ENCODE results near the gene CACNA1G. TPM values are rescaled to one million over a fixed set of nuclear protein-coding genes. Genes with fewer than 3 reads are reported as not detected.

Gene CACNA1G
- total RNA-seq, 1 donor: under 0.01 TPM

DNA sequence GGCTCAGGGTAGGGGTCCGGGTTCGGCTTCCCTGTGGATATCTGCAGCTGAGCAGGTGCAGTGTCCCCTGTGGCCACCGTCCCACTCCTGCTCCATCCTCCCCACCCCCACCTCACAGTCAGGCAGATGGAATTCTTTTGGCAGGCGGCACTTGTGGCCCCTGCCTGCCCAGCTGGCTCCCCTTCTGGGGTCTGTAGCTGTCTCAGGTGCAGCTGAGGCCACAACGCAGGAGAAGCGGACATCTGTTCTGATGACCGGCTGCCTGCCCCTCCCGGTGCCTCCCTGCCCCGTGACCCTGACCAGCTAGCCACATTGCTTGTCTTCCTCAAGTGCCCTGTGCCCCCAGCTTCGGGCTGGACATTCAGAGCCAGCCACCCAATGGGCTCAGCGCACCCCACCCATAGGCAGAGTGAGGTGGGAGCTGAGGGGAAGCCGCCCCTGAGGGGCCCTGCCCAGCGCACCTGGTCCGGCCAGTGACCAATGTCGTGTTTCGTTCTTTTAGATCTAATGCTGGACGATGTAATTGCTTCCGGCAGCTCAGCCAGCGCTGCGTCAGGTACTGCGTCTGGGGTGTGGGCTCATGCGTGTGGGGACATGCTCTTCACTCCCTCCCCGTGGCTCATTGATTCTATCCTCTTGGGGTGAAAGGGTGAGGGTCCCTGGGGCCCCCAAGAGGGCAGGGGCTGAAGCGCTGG, 49.0 kb downstream of the CACNA1G start:
- Histone ChIP-seq H2AFZ (ENCODE audit: low read length) (no peak overlapping the region), H3K4me1 (ENCODE audit: insufficient read depth, low read length) (no peaks in the 10 kb centered on the region), H3K79me2 (ENCODE audit: insufficient read depth, low read length) (no peaks in the 10 kb centered on the region), H3K27me3 (ENCODE audit: insufficient read depth, low read length) (peaks cover 13% of the 10 kb centered on the region), H4K20me1 (ENCODE audit: insufficient read depth, low read length) (no peaks in the 10 kb centered on the region), H3K9me3 (ENCODE audit: low read depth, low read length) (no peaks in the 10 kb centered on the region), H3K4me2 (ENCODE audit: insufficient read depth, low read length) (no peak overlapping the region), H3K4me3 (ENCODE audit: insufficient read depth, low read length) (no peak overlapping the region), H3K36me3 (ENCODE audit: insufficient read depth, low read length) (no peaks in the 10 kb centered on the region), H3K27ac (ENCODE audit: low read depth, low read length) (no peak overlapping the region)
- no peak for DNase-seq (ENCODE audit: insufficient read length, low spot score, missing footprints)
- TF ChIP-seq, protein P1, sequence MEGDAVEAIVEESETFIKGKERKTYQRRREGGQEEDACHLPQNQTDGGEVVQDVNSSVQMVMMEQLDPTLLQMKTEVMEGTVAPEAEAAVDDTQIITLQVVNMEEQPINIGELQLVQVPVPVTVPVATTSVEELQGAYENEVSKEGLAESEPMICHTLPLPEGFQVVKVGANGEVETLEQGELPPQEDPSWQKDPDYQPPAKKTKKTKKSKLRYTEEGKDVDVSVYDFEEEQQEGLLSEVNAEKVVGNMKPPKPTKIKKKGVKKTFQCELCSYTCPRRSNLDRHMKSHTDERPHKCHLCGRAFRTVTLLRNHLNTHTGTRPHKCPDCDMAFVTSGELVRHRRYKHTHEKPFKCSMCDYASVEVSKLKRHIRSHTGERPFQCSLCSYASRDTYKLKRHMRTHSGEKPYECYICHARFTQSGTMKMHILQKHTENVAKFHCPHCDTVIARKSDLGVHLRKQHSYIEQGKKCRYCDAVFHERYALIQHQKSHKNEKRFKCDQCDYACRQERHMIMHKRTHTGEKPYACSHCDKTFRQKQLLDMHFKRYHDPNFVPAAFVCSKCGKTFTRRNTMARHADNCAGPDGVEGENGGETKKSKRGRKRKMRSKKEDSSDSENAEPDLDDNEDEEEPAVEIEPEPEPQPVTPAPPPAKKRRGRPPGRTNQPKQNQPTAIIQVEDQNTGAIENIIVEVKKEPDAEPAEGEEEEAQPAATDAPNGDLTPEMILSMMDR (IDR thresholded peaks at IDR 0.05; ENCODE audit: extremely low read depth, low read depth, low read length): no peak

DNA sequence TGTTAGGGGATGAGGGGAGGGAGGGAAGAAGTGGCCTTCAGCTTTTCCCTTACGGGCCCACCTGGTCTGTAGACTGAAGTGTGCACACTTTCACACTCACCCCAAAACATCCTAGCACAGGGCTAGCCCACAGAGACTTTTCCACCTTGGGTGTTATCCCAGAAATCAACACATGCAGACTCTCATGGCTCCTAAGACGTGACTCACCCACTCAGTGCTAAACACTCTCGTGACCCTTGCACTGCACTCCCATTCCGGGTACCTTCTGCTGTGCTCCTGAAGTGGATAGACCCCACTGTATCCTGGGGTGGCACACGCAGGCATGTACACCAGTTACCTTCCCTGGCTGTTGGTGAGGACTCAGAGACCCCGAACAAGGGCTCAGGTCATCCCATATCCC, 51.1 kb downstream of the CACNA1G start:
- H3K36me3 ChIP-seq (ENCODE audit: insufficient read depth, low read length): no peaks in the 10 kb centered on the region
- no peak overlapping the region for H3K4me2 ChIP-seq (ENCODE audit: insufficient read depth, low read length)
- TF ChIP-seq, protein P1 (IDR thresholded peaks at IDR 0.05; ENCODE audit: extremely low read depth, low read depth, low read length): no peak
- no peaks in the 10 kb centered on the region for H4K20me1 ChIP-seq (ENCODE audit: insufficient read depth, low read length)
- H2AFZ ChIP-seq (ENCODE audit: low read length): no peak overlapping the region
- no peaks in the 10 kb centered on the region for H3K4me1 ChIP-seq (ENCODE audit: insufficient read depth, low read length)
- no peak overlapping the region for H3K4me3 ChIP-seq (ENCODE audit: insufficient read depth, low read length)
- H3K27me3 ChIP-seq (ENCODE audit: insufficient read depth, low read length): peaks cover 11% of the 10 kb centered on the region
- H3K79me2 ChIP-seq (ENCODE audit: insufficient read depth, low read length): no peaks in the 10 kb centered on the region
- H3K27ac ChIP-seq (ENCODE audit: low read depth, low read length): no peak overlapping the region
- H3K9me3 ChIP-seq (ENCODE audit: low read depth, low read length): no peaks in the 10 kb centered on the region
- no peak for DNase-seq (ENCODE audit: insufficient read length, low spot score, missing footprints)

DNA sequence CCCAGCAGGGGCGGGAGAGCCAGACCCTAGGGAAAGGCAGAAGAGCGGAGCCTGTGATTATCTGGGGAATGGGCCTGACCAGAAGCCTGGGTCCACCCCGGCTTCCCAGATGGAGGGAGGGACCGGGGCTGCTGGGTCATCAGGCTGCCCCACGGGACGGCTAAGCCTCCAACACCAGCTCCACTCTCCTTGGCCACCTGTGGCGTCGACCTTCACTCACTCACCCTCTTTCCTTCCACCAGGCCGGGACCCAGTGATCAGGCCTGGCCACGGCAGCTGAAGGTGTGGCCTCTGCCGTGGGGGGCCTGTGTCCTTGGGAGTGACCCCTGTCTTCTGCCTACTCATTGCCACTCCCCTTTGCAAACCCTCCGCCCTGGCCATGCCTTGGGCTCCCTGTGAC, 51.8 kb downstream of the CACNA1G start:
- peaks cover 9% of the 10 kb centered on the region for H3K27me3 ChIP-seq (ENCODE audit: insufficient read depth, low read length)
- TF ChIP-seq, protein P1 (IDR thresholded peaks at IDR 0.05; ENCODE audit: extremely low read depth, low read depth, low read length): no peak
- no peak overlapping the region for H3K4me2 ChIP-seq (ENCODE audit: insufficient read depth, low read length)
- no peak overlapping the region for H2AFZ ChIP-seq (ENCODE audit: low read length)
- H3K4me1 ChIP-seq (ENCODE audit: insufficient read depth, low read length): no peaks in the 10 kb centered on the region
- no peaks in the 10 kb centered on the region for H3K9me3 ChIP-seq (ENCODE audit: low read depth, low read length)
- no peaks in the 10 kb centered on the region for H4K20me1 ChIP-seq (ENCODE audit: insufficient read depth, low read length)
- no peak overlapping the region for H3K4me3 ChIP-seq (ENCODE audit: insufficient read depth, low read length)
- H3K79me2 ChIP-seq (ENCODE audit: insufficient read depth, low read length): no peaks in the 10 kb centered on the region
- H3K36me3 ChIP-seq (ENCODE audit: insufficient read depth, low read length): no peaks in the 10 kb centered on the region
- no peak overlapping the region for H3K27ac ChIP-seq (ENCODE audit: low read depth, low read length)
- DNase-seq (ENCODE audit: insufficient read length, low spot score, missing footprints): no peak

DNA sequence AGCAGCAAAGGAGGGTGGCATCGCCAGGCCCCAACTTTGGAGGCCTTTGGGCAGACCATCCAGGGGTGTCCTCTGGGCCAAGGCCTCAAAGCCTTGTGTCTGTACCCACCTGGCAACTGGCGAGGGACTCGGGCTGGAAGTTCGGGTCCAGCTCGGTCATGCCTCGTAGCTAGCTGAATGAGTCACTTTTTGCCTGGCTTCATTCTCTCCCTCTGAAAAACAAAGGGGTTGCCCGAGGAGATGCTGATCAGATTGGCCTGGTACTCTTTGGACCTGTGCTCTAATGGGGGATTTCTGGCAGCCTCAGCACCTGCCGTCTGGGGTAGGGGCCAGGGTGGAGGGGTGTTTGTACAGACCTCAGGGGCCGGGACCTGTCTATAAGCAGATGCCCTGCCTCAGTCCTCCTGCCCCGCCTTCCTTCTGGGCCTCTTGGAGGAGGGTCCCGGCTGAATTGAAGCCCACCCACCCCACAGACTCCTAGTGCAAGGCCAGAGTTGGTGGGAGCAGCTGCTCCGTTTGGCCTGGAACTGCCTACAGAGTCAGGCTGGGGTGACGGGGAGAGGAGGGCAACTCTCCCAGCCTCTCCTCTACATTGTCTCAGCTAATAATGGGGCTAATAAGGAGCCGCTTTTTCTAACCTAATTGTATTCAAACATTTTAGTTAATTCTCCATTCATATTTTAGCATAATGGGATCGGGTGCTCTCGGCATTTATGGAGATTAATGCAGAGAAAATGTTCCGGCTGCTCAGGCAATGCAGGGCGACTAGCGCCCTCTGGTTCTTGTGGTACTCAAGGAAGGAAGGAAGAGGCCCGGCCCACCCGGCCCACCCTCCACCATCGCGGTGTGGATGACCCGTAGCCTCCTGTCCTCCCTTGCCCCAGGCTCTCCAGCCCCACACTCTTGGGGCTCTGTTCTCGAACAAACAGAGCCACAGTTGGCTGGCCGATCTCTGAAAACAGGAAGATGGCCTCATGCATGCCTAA, 52.8 kb downstream of the CACNA1G start:
- H2AFZ ChIP-seq (ENCODE audit: low read length): no peak overlapping the region
- no peaks in the 10 kb centered on the region for H3K4me1 ChIP-seq (ENCODE audit: insufficient read depth, low read length)
- no peak overlapping the region for H3K4me2 ChIP-seq (ENCODE audit: insufficient read depth, low read length)
- TF ChIP-seq, protein P1 (IDR thresholded peaks at IDR 0.05; ENCODE audit: extremely low read depth, low read depth, low read length): no peak
- no peak overlapping the region for H3K27ac ChIP-seq (ENCODE audit: low read depth, low read length)
- H3K36me3 ChIP-seq (ENCODE audit: insufficient read depth, low read length): no peaks in the 10 kb centered on the region
- H3K9me3 ChIP-seq (ENCODE audit: low read depth, low read length): no peaks in the 10 kb centered on the region
- H4K20me1 ChIP-seq (ENCODE audit: insufficient read depth, low read length): no peaks in the 10 kb centered on the region
- DNase-seq (ENCODE audit: insufficient read length, low spot score, missing footprints): peak; percentile 92
- peaks cover 5% of the 10 kb centered on the region for H3K27me3 ChIP-seq (ENCODE audit: insufficient read depth, low read length)
- no peak overlapping the region for H3K4me3 ChIP-seq (ENCODE audit: insufficient read depth, low read length)
- H3K79me2 ChIP-seq (ENCODE audit: insufficient read depth, low read length): no peaks in the 10 kb centered on the region
